Trophoblast cell (in vitro differentiated cells and primary cell): ENCODE measurements around the gene DRC1.
"Not testable (repeated sequence)": the region's sequence is repeated elsewhere in the genome, so short reads cannot be mapped to it uniquely, and the experiment has no call there.

ENCODE experiments used
- DNase-seq, 2 donors: peaks; one replicate each; pipeline ENCODE4 v3.0.0-alpha.2; 2016
- H2AFZ ChIP-seq: 2 replicates; pipeline ENCODE4 v1.6.1; 2013; ENCODE audit warnings: low read length, moderate library complexity, mild to moderate bottlenecking; ENCODE audit not compliant: insufficient read depth, poor library complexity
- H2AK5ac ChIP-seq: 2 replicates; pipeline ENCODE4 v1.6.1; 2013; ENCODE audit warnings: mild to moderate bottlenecking, low read length
- H2BK120ac ChIP-seq: 2 replicates; pipeline ENCODE4 v1.6.1; 2013; ENCODE audit warnings: low read length, mild to moderate bottlenecking, moderate library complexity; ENCODE audit not compliant: insufficient read depth, poor library complexity
- H2BK12ac ChIP-seq: 2 replicates; pipeline ENCODE4 v1.6.1; 2013; ENCODE audit warnings: mild to moderate bottlenecking, low read length, moderate library complexity
- H2BK5ac ChIP-seq: 2 replicates; pipeline ENCODE4 v1.6.1; 2013; ENCODE audit warnings: low read length, low read depth, moderate library complexity, mild to moderate bottlenecking; ENCODE audit not compliant: poor library complexity
- H3K14ac ChIP-seq: 2 replicates; pipeline ENCODE4 v1.6.1; 2013; ENCODE audit warnings: mild to moderate bottlenecking, low read length
- H3K18ac ChIP-seq: 2 replicates; pipeline ENCODE4 v1.6.1; 2013; ENCODE audit warnings: mild to moderate bottlenecking, low read length
- H3K23ac ChIP-seq: 2 replicates; pipeline ENCODE4 v1.6.1; 2013; ENCODE audit warnings: low read length
- H3K27ac ChIP-seq: 2 replicates; pipeline ENCODE4 v1.5.1; 2013; ENCODE audit warnings: low read depth, mild to moderate bottlenecking, inconsistent platforms, low read length, moderate library complexity
- H3K27me3 ChIP-seq: 2 replicates; pipeline ENCODE4 v1.6.1; 2013; ENCODE audit warnings: inconsistent platforms, mild to moderate bottlenecking, low read length, moderate library complexity; ENCODE audit not compliant: insufficient read depth
- H3K36me3 ChIP-seq, 2 experiments: 1 replicate in 1 of 2; 2 replicates in 1 of 2; pipeline ENCODE4 v1.6.1; 2013; ENCODE audit warnings: low read length in 2 of 2, mild to moderate bottlenecking in 2 of 2, moderate library complexity in 1 of 2; ENCODE audit not compliant: insufficient read depth in 2 of 2, control insufficient read depth in 1 of 2
- H3K4ac ChIP-seq: 2 replicates; pipeline ENCODE4 v1.6.1; 2013; ENCODE audit warnings: low read depth, mild to moderate bottlenecking, low read length, moderate library complexity
- H3K4me1 ChIP-seq, 2 experiments: 1 replicate in 1 of 2; 2 replicates in 1 of 2; pipeline ENCODE4 v1.6.1; 2013; ENCODE audit warnings: low read length in 2 of 2, mild to moderate bottlenecking in 2 of 2, moderate library complexity in 1 of 2; ENCODE audit not compliant: insufficient read depth in 2 of 2, control insufficient read depth in 1 of 2
- H3K4me2 ChIP-seq: 2 replicates; pipeline ENCODE4 v1.6.1; 2013; ENCODE audit warnings: inconsistent platforms, mild to moderate bottlenecking, low read length, moderate library complexity
- H3K4me3 ChIP-seq: 2 replicates; pipeline ENCODE4 v1.5.1; 2013; ENCODE audit warnings: mild to moderate bottlenecking, low read depth, low read length, inconsistent platforms
- H3K79me1 ChIP-seq: one replicate; pipeline ENCODE4 v1.6.1; 2013; ENCODE audit warnings: low read length
- H3K79me2 ChIP-seq: 2 replicates; pipeline ENCODE4 v1.6.1; 2013; ENCODE audit warnings: low read length, mild to moderate bottlenecking; ENCODE audit not compliant: control insufficient read depth, insufficient read depth, poor library complexity
- H3K9ac ChIP-seq: 2 replicates; pipeline ENCODE4 v1.6.1; 2013; ENCODE audit warnings: mild to moderate bottlenecking, low read length
- H3K9me3 ChIP-seq: 2 replicates; pipeline ENCODE4 v1.6.1; 2013; ENCODE audit warnings: low read depth, mild to moderate bottlenecking, control low read depth, inconsistent platforms, low read length; ENCODE audit not compliant: insufficient read depth
- H4K12ac ChIP-seq: 2 replicates; pipeline ENCODE4 v1.6.1; 2013; ENCODE audit warnings: low read depth, mild to moderate bottlenecking, low read length, moderate library complexity
- H4K8ac ChIP-seq: 2 replicates; pipeline ENCODE4 v1.6.1; 2013; ENCODE audit warnings: low read depth, mild to moderate bottlenecking, low read length, moderate library complexity
- H4K91ac ChIP-seq: one replicate; pipeline ENCODE4 v1.6.1; 2013; ENCODE audit warnings: low read depth, mild to moderate bottlenecking, low read length, moderate library complexity
- WGBS: extraction: QIAGEN DNeasy Blood & Tissue Kit; methylation state at CpG from one replicate; pipeline ENCODE4 v1.1.7; 2013; ENCODE audit warnings: missing lambda C conversion rate; ENCODE audit not compliant: insufficient read length, insufficient coverage; ENCODE audit errors: extremely low coverage; 5-methylcytosine and 5-hydroxymethylcytosine counted together

DRC1 gene

GRCh38 chr2:26370909-26371308, 30.8 kb upstream of the DRC1 start:
- not testable (repeated sequence) for H3K9me3 ChIP-seq, H3K79me2 ChIP-seq, H4K91ac ChIP-seq, H3K23ac ChIP-seq, H3K4me1 ChIP-seq, H3K4me2 ChIP-seq, H3K27me3 ChIP-seq, H3K9ac ChIP-seq, H2BK5ac ChIP-seq, H2AFZ ChIP-seq, H3K79me1 ChIP-seq, H3K4ac ChIP-seq, H4K12ac ChIP-seq, H3K14ac ChIP-seq, H3K4me3 ChIP-seq, DNase-seq, H3K27ac ChIP-seq, H4K8ac ChIP-seq, H2AK5ac ChIP-seq, H3K18ac ChIP-seq, H2BK12ac ChIP-seq, H2BK120ac ChIP-seq
- peaks cover 3 to 14% of the 10 kb centered on the region in 2 experiments for H3K36me3 ChIP-seq
- WGBS, result no CpG with 5 or more reads among the region's 31 CpGs

GRCh38 chr2:26376799-26377198, 24.9 kb upstream of the DRC1 start:
- no peak overlapping the region for H2AFZ ChIP-seq
- DNase-seq, result no peak
- H3K4me3 ChIP-seq, result no peak overlapping the region
- no CpG with 5 or more reads among the region's 1 CpG for WGBS
- no peak overlapping the region for H3K9ac ChIP-seq
- no peak overlapping the region for H4K91ac ChIP-seq
- H3K18ac ChIP-seq, result no peak overlapping the region
- H2BK12ac ChIP-seq, result no peak overlapping the region
- H3K27me3 ChIP-seq, result no peaks in the 10 kb centered on the region
- no peaks in the 10 kb centered on the region for H3K9me3 ChIP-seq
- H3K14ac ChIP-seq, result no peak overlapping the region
- H3K27ac ChIP-seq, result no peak overlapping the region
- H2AK5ac ChIP-seq, result no peak overlapping the region
- no peaks in the 10 kb centered on the region for H3K79me1 ChIP-seq
- H3K4me2 ChIP-seq, result no peak overlapping the region
- H3K79me2 ChIP-seq, result no peaks in the 10 kb centered on the region
- H2BK5ac ChIP-seq, result no peak overlapping the region
- peaks cover 5 to 13% of the 10 kb centered on the region in 2 experiments for H3K36me3 ChIP-seq
- no peak overlapping the region for H4K12ac ChIP-seq
- H2BK120ac ChIP-seq, result no peak overlapping the region
- no peak overlapping the region for H4K8ac ChIP-seq
- no peaks in the 10 kb centered on the region for H3K4me1 ChIP-seq
- H3K23ac ChIP-seq, result no peak overlapping the region
- H3K4ac ChIP-seq, result no peak overlapping the region

- no peaks in the 10 kb centered on the region for H3K27me3 ChIP-seq
- no peak overlapping the region for H3K27ac ChIP-seq
- no CpG with 5 or more reads among the region's 2 CpGs for WGBS
- H3K36me3 ChIP-seq, result peaks cover 5 to 7% of the 10 kb centered on the region in 2 experiments
- peak overlapping the region; percentile 53 for H3K18ac ChIP-seq
- H3K23ac ChIP-seq, result no peak overlapping the region
- H3K9me3 ChIP-seq, result no peaks in the 10 kb centered on the region
- H2BK12ac ChIP-seq, result no peak overlapping the region
- no peak overlapping the region for H2AFZ ChIP-seq
- no peak overlapping the region for H2BK5ac ChIP-seq
- no peak overlapping the region for H3K4me3 ChIP-seq
- no peak overlapping the region for H3K14ac ChIP-seq
- no peaks in the 10 kb centered on the region for H3K4me1 ChIP-seq
- no peak overlapping the region for H3K4ac ChIP-seq
- H2AK5ac ChIP-seq, result no peak overlapping the region
- no peak for DNase-seq
- no peak overlapping the region for H3K9ac ChIP-seq
- H2BK120ac ChIP-seq, result no peak overlapping the region
- no peak overlapping the region for H4K12ac ChIP-seq
- H3K4me2 ChIP-seq, result no peak overlapping the region
- H4K91ac ChIP-seq, result no peak overlapping the region
- no peak overlapping the region for H4K8ac ChIP-seq
- H3K79me2 ChIP-seq, result no peaks in the 10 kb centered on the region
- H3K79me1 ChIP-seq, result no peaks in the 10 kb centered on the region
Observed at GRCh38 chr2:26380281-26380680, 21.4 kb upstream of the DRC1 start.

- H3K14ac ChIP-seq, result no peak overlapping the region
- no peak overlapping the region for H2BK120ac ChIP-seq
- no CpG with 5 or more reads among the region's 3 CpGs for WGBS
- no peak overlapping the region for H2BK5ac ChIP-seq
- H3K4me1 ChIP-seq, result no peaks in the 10 kb centered on the region
- H3K23ac ChIP-seq, result no peak overlapping the region
- no peak overlapping the region for H2AFZ ChIP-seq
- H3K18ac ChIP-seq, result no peak overlapping the region
- H3K27ac ChIP-seq, result no peak overlapping the region
- no peak overlapping the region for H4K8ac ChIP-seq
- H3K79me2 ChIP-seq, result no peaks in the 10 kb centered on the region
- H4K12ac ChIP-seq, result no peak overlapping the region
- no peak overlapping the region for H4K91ac ChIP-seq
- H3K36me3 ChIP-seq, result peaks cover 2% of the 10 kb centered on the region in 2 experiments
- no peaks in the 10 kb centered on the region for H3K79me1 ChIP-seq
- H3K4ac ChIP-seq, result no peak overlapping the region
- no peak overlapping the region for H3K9ac ChIP-seq
- H3K4me3 ChIP-seq, result no peak overlapping the region
- DNase-seq, result no peak
- H3K4me2 ChIP-seq, result no peak overlapping the region
- no peaks in the 10 kb centered on the region for H3K9me3 ChIP-seq
- no peak overlapping the region for H2BK12ac ChIP-seq
- no peaks in the 10 kb centered on the region for H3K27me3 ChIP-seq
- no peak overlapping the region for H2AK5ac ChIP-seq
Observed at GRCh38 chr2:26382564-26382963, 19.2 kb upstream of the DRC1 start.
